ENCODE measurements around the gene MYH11. TPM values are rescaled to one million over a fixed set of nuclear protein-coding genes. Genes with fewer than 3 reads are reported as not detected.

MYH11 gene
- total and polyA plus RNA-seq, 5 donors: 70.6 to 420 (median 110) TPM

- no peaks in the 10 kb centered on the region for H3K27me3 ChIP-seq (ENCODE audit: control insufficient read depth, insufficient read depth)
- no peak overlapping the region for H3K4me3 ChIP-seq (ENCODE audit: low read length)
- DNase-seq: no peak
- peaks cover 4% of the 10 kb centered on the region for H3K4me1 ChIP-seq (ENCODE audit: control insufficient read depth, insufficient read depth, low read length)
- no peak overlapping the region for H3K27ac ChIP-seq (ENCODE audit: low read length)
- WGBS: 79% methylated on average over 10 of the region's 10 CpGs
- H3K9me3 ChIP-seq (ENCODE audit: control insufficient read depth, low read length): no peaks in the 10 kb centered on the region
- no peak for ATAC-seq
- intact Hi-C loops (cut with DNase I): no loop called here
Observed at GRCh38 chr16:15836965-15837611, 19.7 kb downstream of the MYH11 start.

GRCh38 chr16:15836074-15836473 lies 20.8 kb downstream of the MYH11 start:
- Histone ChIP-seq H3K4me3 (ENCODE audit: low read length) (no peak overlapping the region), H3K9me3 (ENCODE audit: control insufficient read depth, low read length) (no peaks in the 10 kb centered on the region), H3K27ac (ENCODE audit: low read length) (no peak overlapping the region), H3K4me1 (ENCODE audit: control insufficient read depth, insufficient read depth, low read length) (peaks cover 4% of the 10 kb centered on the region), H3K27me3 (ENCODE audit: control insufficient read depth, insufficient read depth) (no peaks in the 10 kb centered on the region)
- 88% methylated on average over 6 of the region's 6 CpGs for WGBS
- intact Hi-C loops (cut with DNase I): no loop called here
- ATAC-seq (no peak), DNase-seq (no peak)

GRCh38 chr16:15835136-15835878 lies 21.5 kb downstream of the MYH11 start:
- intact Hi-C loops (cut with DNase I): no loop called here
- H3K27me3 ChIP-seq (ENCODE audit: control insufficient read depth, insufficient read depth): no peaks in the 10 kb centered on the region
- no peak overlapping the region for H3K27ac ChIP-seq (ENCODE audit: low read length)
- WGBS: 44% methylated on average over 2 of the region's 2 CpGs
- peaks cover 4% of the 10 kb centered on the region for H3K4me1 ChIP-seq (ENCODE audit: control insufficient read depth, insufficient read depth, low read length)
- DNase-seq (no peak), ATAC-seq (no peak)
- no peak overlapping the region for H3K4me3 ChIP-seq (ENCODE audit: low read length)
- no peaks in the 10 kb centered on the region for H3K9me3 ChIP-seq (ENCODE audit: control insufficient read depth, low read length)

GRCh38 chr16:15834502-15834901 lies 22.3 kb downstream of the MYH11 start:
- H3K4me1 ChIP-seq (ENCODE audit: control insufficient read depth, insufficient read depth, low read length): peaks cover 4% of the 10 kb centered on the region
- no peak overlapping the region for H3K4me3 ChIP-seq (ENCODE audit: low read length)
- intact Hi-C loops (cut with DNase I): no loop called here
- WGBS: 89% methylated on average over 4 of the region's 4 CpGs
- no peak for ATAC-seq
- H3K27me3 ChIP-seq (ENCODE audit: control insufficient read depth, insufficient read depth): no peaks in the 10 kb centered on the region
- H3K9me3 ChIP-seq (ENCODE audit: control insufficient read depth, low read length): no peaks in the 10 kb centered on the region
- DNase-seq: no peak
- H3K27ac ChIP-seq (ENCODE audit: low read length): no peak overlapping the region

GRCh38 chr16:15833541-15833940 lies 23.3 kb downstream of the MYH11 start:
- 61% methylated on average over 9 of the region's 9 CpGs for WGBS
- H3K4me3 ChIP-seq (ENCODE audit: low read length): no peak overlapping the region
- intact Hi-C loops (cut with DNase I): no loop called here
- H3K27ac ChIP-seq (ENCODE audit: low read length): no peak overlapping the region
- no peak for ATAC-seq
- no peaks in the 10 kb centered on the region for H3K9me3 ChIP-seq (ENCODE audit: control insufficient read depth, low read length)
- no peak for DNase-seq
- H3K27me3 ChIP-seq (ENCODE audit: control insufficient read depth, insufficient read depth): no peaks in the 10 kb centered on the region
- peaks cover 4% of the 10 kb centered on the region for H3K4me1 ChIP-seq (ENCODE audit: control insufficient read depth, insufficient read depth, low read length)

GRCh38 chr16:15832241-15832640 lies 24.6 kb downstream of the MYH11 start:
- Histone ChIP-seq H3K27me3 (ENCODE audit: control insufficient read depth, insufficient read depth) (no peaks in the 10 kb centered on the region), H3K4me3 (ENCODE audit: low read length) (no peak overlapping the region), H3K9me3 (ENCODE audit: control insufficient read depth, low read length) (no peaks in the 10 kb centered on the region), H3K27ac (ENCODE audit: low read length) (no peak overlapping the region), H3K4me1 (ENCODE audit: control insufficient read depth, insufficient read depth, low read length) (peaks cover 4% of the 10 kb centered on the region)
- DNase-seq (no peak), ATAC-seq (no peak)
- intact Hi-C loops (cut with DNase I): no loop called here
- WGBS: 94% methylated on average over 6 of the region's 6 CpGs

- no peak for DNase-seq
- no peaks in the 10 kb centered on the region for H3K9me3 ChIP-seq (ENCODE audit: control insufficient read depth, low read length)
- intact Hi-C loops (cut with DNase I): no loop called here
- H3K27me3 ChIP-seq (ENCODE audit: control insufficient read depth, insufficient read depth): no peaks in the 10 kb centered on the region
- peaks cover 4% of the 10 kb centered on the region for H3K4me1 ChIP-seq (ENCODE audit: control insufficient read depth, insufficient read depth, low read length)
- WGBS: 82% methylated on average over 6 of the region's 6 CpGs
- H3K4me3 ChIP-seq (ENCODE audit: low read length): no peak overlapping the region
- no peak for ATAC-seq
- H3K27ac ChIP-seq (ENCODE audit: low read length): no peak overlapping the region
Observed at GRCh38 chr16:15830832-15831451, 25.9 kb downstream of the MYH11 start.

- Histone ChIP-seq H3K27ac (ENCODE audit: low read length) (no peak overlapping the region), H3K9me3 (ENCODE audit: control insufficient read depth, low read length) (no peaks in the 10 kb centered on the region), H3K4me1 (ENCODE audit: control insufficient read depth, insufficient read depth, low read length) (peaks cover 4% of the 10 kb centered on the region), H3K27me3 (ENCODE audit: control insufficient read depth, insufficient read depth) (no peaks in the 10 kb centered on the region), H3K4me3 (ENCODE audit: low read length) (no peak overlapping the region)
- WGBS: 31% methylated on average over 9 of the region's 9 CpGs
- peak; percentile 73 to 77 for ATAC-seq
- intact Hi-C loops (cut with DNase I): loop anchor here in 2 of 4 donors (10.0 kb wide), 1 partner anchor 55 kb away; no protein-coding TSS in a partner anchor
- DNase-seq: peak; percentile 71 to 86 (median 78)
Observed at GRCh38 chr16:15829460-15829859, 27.4 kb downstream of the MYH11 start.

- DNase-seq: no peak
- Histone ChIP-seq H3K4me1 (ENCODE audit: control insufficient read depth, insufficient read depth, low read length) (no peaks in the 10 kb centered on the region), H3K4me3 (ENCODE audit: low read length) (no peak overlapping the region), H3K27ac (ENCODE audit: low read length) (no peak overlapping the region), H3K27me3 (ENCODE audit: control insufficient read depth, insufficient read depth) (no peaks in the 10 kb centered on the region), H3K9me3 (ENCODE audit: control insufficient read depth, low read length) (no peaks in the 10 kb centered on the region)
- intact Hi-C loops (cut with DNase I): loop anchor here in 2 of 4 donors (10.0 kb wide), 1 partner anchor 53 kb away; no protein-coding TSS in a partner anchor
- 93% methylated on average over 11 of the region's 11 CpGs for WGBS
- no peak for ATAC-seq
Observed at GRCh38 chr16:15827709-15828343, 29.0 kb downstream of the MYH11 start.

- Histone ChIP-seq H3K27me3 (ENCODE audit: control insufficient read depth, insufficient read depth) (no peaks in the 10 kb centered on the region), H3K9me3 (ENCODE audit: control insufficient read depth, low read length) (no peaks in the 10 kb centered on the region), H3K4me1 (ENCODE audit: control insufficient read depth, insufficient read depth, low read length) (no peaks in the 10 kb centered on the region), H3K4me3 (ENCODE audit: low read length) (no peak overlapping the region), H3K27ac (ENCODE audit: low read length) (no peak overlapping the region)
- WGBS: 95% methylated on average over 7 of the region's 7 CpGs
- intact Hi-C loops (cut with DNase I): loop anchor here in 2 of 4 donors (10.0 kb wide), 1 partner anchor 52 kb away; no protein-coding TSS in a partner anchor
- ATAC-seq (no peak), DNase-seq (no peak)
Observed at GRCh38 chr16:15827299-15827698, 29.5 kb downstream of the MYH11 start.
